ENCODE data around the gene SLC27A1.
"Not testable (repeated sequence)": the region's sequence is repeated elsewhere in the genome, so short reads cannot be mapped to it uniquely, and the experiment has no call there.

The SLC27A1 gene

DNA sequence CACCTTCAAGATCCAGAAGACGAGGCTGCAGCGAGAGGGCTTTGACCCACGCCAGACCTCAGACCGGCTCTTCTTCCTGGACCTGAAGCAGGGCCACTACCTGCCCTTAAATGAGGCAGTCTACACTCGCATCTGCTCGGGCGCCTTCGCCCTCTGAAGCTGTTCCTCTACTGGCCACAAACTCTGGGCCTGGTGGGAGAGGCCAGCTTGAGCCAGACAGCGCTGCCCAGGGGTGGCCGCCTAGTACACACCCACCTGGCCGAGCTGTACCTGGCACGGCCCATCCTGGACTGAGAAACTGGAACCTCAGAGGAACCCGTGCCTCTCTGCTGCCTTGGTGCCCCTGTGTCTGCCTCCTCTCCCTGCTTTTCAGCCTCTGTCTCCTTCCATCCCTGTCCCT is 34.1 kb downstream of the SLC27A1 start:
- Histone ChIP-seq H2AFZ (ENCODE audit: low read depth, low read length) (no peak overlapping the region), H3K9ac (ENCODE audit: low read length) (no peak overlapping the region), H3K27ac (ENCODE audit: low read length, poor library complexity, severe bottlenecking) (no peak overlapping the region), H2BK12ac (ENCODE audit: low read length in 2 of 2) (no peak overlapping the region), H2BK15ac (ENCODE audit: low read depth, poor library complexity, severe bottlenecking) (no peak overlapping the region), H3K4ac (ENCODE audit: low read depth in 1 of 2, low read length in 2 of 2) (peak overlapping the region in 1 of 2 experiments; percentile 47), H3K4me2 (ENCODE audit: low read length, poor library complexity, severe bottlenecking) (no peak overlapping the region), H3K14ac (ENCODE audit: low read length in 2 of 2) (no peak overlapping the region), H2BK120ac (ENCODE audit: low read depth, low read length) (no peak overlapping the region), H3K27me3 (ENCODE audit: control insufficient read depth in 1 of 2, insufficient read depth in 1 of 2, low read length in 2 of 2) (no peaks in the 10 kb centered on the region), H3K9me3 (ENCODE audit: control insufficient read depth, low read length) (no peaks in the 10 kb centered on the region), H3K4me1 (ENCODE audit: control insufficient read depth, insufficient read depth, low read depth, low read length) (peaks cover 11% of the 10 kb centered on the region), H3K79me1 (replicated peaks; ENCODE audit: low read length, poor library complexity, severe bottlenecking) (peaks cover 39% of the 10 kb centered on the region), H3K23ac (ENCODE audit: low read length in 2 of 2) (no peak overlapping the region), H3K36me3 (ENCODE audit: control insufficient read depth in 1 of 2, insufficient read depth in 2 of 2, low read depth in 1 of 2, low read length in 2 of 2) (peaks cover 37 to 44% of the 10 kb centered on the region in 2 experiments), H2AK5ac (ENCODE audit: low read length, severe bottlenecking) (no peak overlapping the region), H3K4me3 (ENCODE audit: insufficient read depth in 1 of 2, low read depth in 1 of 2, low read length in 2 of 2) (no peak overlapping the region), H4K91ac (ENCODE audit: low read length) (peak overlapping the region; percentile 65), H3K18ac (ENCODE audit: low read depth in 1 of 2, low read length in 2 of 2) (no peak overlapping the region), H2BK5ac (ENCODE audit: low read depth, low read length, poor library complexity, severe bottlenecking) (no peak overlapping the region), H4K8ac (ENCODE audit: low read length) (peak overlapping the region; percentile 3)
- DNase-seq = no peak
- WGBS = 93% methylated on average over 13 of the region's 13 CpGs

DNA sequence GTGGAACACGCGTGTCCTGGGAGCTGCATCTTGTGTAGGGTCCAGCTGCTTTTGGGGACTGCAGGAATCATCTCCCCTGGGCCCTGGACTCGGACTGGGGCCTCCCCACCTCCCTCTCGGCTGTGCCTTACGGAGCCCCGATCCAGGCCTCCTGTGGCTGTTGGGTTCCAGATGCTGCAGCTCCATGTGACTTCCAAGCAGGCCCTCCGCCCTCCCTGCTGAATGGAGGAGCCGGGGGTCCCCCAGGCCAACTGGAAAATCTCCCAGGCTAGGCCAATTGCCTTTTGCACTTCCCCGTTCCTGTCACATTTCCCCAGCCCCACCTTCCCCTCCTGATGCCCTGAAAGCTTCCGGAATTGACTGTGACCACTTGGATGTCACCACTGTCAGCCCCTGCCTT is 34.9 kb downstream of the SLC27A1 start:
- peak overlapping the region; percentile 31 for H4K91ac ChIP-seq (ENCODE audit: low read length)
- no peak overlapping the region for H3K4me2 ChIP-seq (ENCODE audit: low read length, poor library complexity, severe bottlenecking)
- 85% methylated on average over 10 of the region's 10 CpGs for WGBS
- H3K18ac ChIP-seq (ENCODE audit: low read depth in 1 of 2, low read length in 2 of 2) = no peak overlapping the region
- H3K36me3 ChIP-seq (ENCODE audit: control insufficient read depth in 1 of 2, insufficient read depth in 2 of 2, low read depth in 1 of 2, low read length in 2 of 2) = peaks cover 32 to 36% of the 10 kb centered on the region in 2 experiments
- no peak overlapping the region for H3K27ac ChIP-seq (ENCODE audit: low read length, poor library complexity, severe bottlenecking)
- H3K4me3 ChIP-seq (ENCODE audit: insufficient read depth in 1 of 2, low read depth in 1 of 2, low read length in 2 of 2) = no peak overlapping the region
- H3K14ac ChIP-seq (ENCODE audit: low read length in 2 of 2) = no peak overlapping the region
- no peak overlapping the region for H3K23ac ChIP-seq (ENCODE audit: low read length in 2 of 2)
- no peak overlapping the region for H2BK5ac ChIP-seq (ENCODE audit: low read depth, low read length, poor library complexity, severe bottlenecking)
- no peak overlapping the region for H2BK12ac ChIP-seq (ENCODE audit: low read length in 2 of 2)
- H2BK15ac ChIP-seq (ENCODE audit: low read depth, poor library complexity, severe bottlenecking) = no peak overlapping the region
- no peak overlapping the region for H4K8ac ChIP-seq (ENCODE audit: low read length)
- H2AK5ac ChIP-seq (ENCODE audit: low read length, severe bottlenecking) = no peak overlapping the region
- H3K79me1 ChIP-seq (replicated peaks; ENCODE audit: low read length, poor library complexity, severe bottlenecking) = peaks cover 37% of the 10 kb centered on the region
- H3K9me3 ChIP-seq (ENCODE audit: control insufficient read depth, low read length) = no peaks in the 10 kb centered on the region
- H3K9ac ChIP-seq (ENCODE audit: low read length) = peak overlapping the region; percentile 19
- H3K27me3 ChIP-seq (ENCODE audit: control insufficient read depth in 1 of 2, insufficient read depth in 1 of 2, low read length in 2 of 2) = no peaks in the 10 kb centered on the region
- no peak overlapping the region for H3K4ac ChIP-seq (ENCODE audit: low read depth in 1 of 2, low read length in 2 of 2)
- DNase-seq = no peak
- H2BK120ac ChIP-seq (ENCODE audit: low read depth, low read length) = no peak overlapping the region
- peaks cover 6% of the 10 kb centered on the region for H3K4me1 ChIP-seq (ENCODE audit: control insufficient read depth, insufficient read depth, low read depth, low read length)
- H2AFZ ChIP-seq (ENCODE audit: low read depth, low read length) = no peak overlapping the region

- Histone ChIP-seq H3K9me3 (ENCODE audit: control insufficient read depth, low read length) (no peaks in the 10 kb centered on the region), H3K18ac (ENCODE audit: low read depth in 1 of 2, low read length in 2 of 2) (no peak overlapping the region), H3K4ac (ENCODE audit: low read depth in 1 of 2, low read length in 2 of 2) (peak overlapping the region in 1 of 2 experiments; percentile 66), H2AK5ac (ENCODE audit: low read length, severe bottlenecking) (no peak overlapping the region), H2BK5ac (ENCODE audit: low read depth, low read length, poor library complexity, severe bottlenecking) (no peak overlapping the region), H2BK12ac (ENCODE audit: low read length in 2 of 2) (no peak overlapping the region), H3K23ac (ENCODE audit: low read length in 2 of 2) (peak overlapping the region in 1 of 2 experiments; percentile 19), H3K36me3 (ENCODE audit: control insufficient read depth in 1 of 2, insufficient read depth in 2 of 2, low read depth in 1 of 2, low read length in 2 of 2) (peaks cover 20 to 25% of the 10 kb centered on the region in 2 experiments), H3K4me3 (ENCODE audit: insufficient read depth in 1 of 2, low read depth in 1 of 2, low read length in 2 of 2) (no peak overlapping the region), H3K27ac (ENCODE audit: low read length, poor library complexity, severe bottlenecking) (no peak overlapping the region), H3K14ac (ENCODE audit: low read length in 2 of 2) (no peak overlapping the region), H3K4me1 (ENCODE audit: control insufficient read depth, insufficient read depth, low read depth, low read length) (peaks cover 8% of the 10 kb centered on the region), H3K4me2 (ENCODE audit: low read length, poor library complexity, severe bottlenecking) (no peak overlapping the region), H2BK15ac (ENCODE audit: low read depth, poor library complexity, severe bottlenecking) (no peak overlapping the region), H2BK120ac (ENCODE audit: low read depth, low read length) (no peak overlapping the region), H2AFZ (ENCODE audit: low read depth, low read length) (no peak overlapping the region), H4K8ac (ENCODE audit: low read length) (peak overlapping the region; percentile 9), H3K9ac (ENCODE audit: low read length) (no peak overlapping the region), H3K27me3 (ENCODE audit: control insufficient read depth in 1 of 2, insufficient read depth in 1 of 2, low read length in 2 of 2) (no peaks in the 10 kb centered on the region), H4K91ac (ENCODE audit: low read length) (peak overlapping the region; percentile 34), H3K79me1 (replicated peaks; ENCODE audit: low read length, poor library complexity, severe bottlenecking) (peaks cover 29% of the 10 kb centered on the region)
- no peak for DNase-seq
- WGBS = 88% methylated on average over 9 of the region's 9 CpGs
Observed at GRCh38 chr19:17506745-17507144, 36.4 kb downstream of the SLC27A1 start.

DNA sequence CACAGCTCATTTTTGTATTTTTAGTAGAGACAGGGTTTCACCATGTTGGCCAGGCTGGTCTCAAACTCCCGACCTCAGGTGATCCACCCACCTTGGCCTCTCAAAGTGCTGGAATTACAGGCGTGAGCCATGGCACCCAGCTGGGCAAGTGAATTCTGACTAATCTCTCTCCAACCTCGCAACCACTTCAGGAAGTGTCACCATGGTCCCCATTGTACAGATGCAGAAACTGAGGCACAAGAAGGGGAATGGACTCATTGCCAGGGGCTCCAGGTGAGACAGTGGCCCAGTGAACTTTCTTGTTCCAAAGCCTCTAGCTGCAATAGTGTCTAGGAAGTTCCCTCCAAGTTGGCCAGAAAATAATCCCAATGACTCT is 38.2 kb downstream of the SLC27A1 start:
- H3K4me2 ChIP-seq (ENCODE audit: low read length, poor library complexity, severe bottlenecking); H3K14ac ChIP-seq (ENCODE audit: low read length in 2 of 2); H2BK5ac ChIP-seq (ENCODE audit: low read depth, low read length, poor library complexity, severe bottlenecking); H3K27me3 ChIP-seq (ENCODE audit: control insufficient read depth in 1 of 2, insufficient read depth in 1 of 2, low read length in 2 of 2); DNase-seq; H2AFZ ChIP-seq (ENCODE audit: low read depth, low read length); H4K8ac ChIP-seq (ENCODE audit: low read length); H2AK5ac ChIP-seq (ENCODE audit: low read length, severe bottlenecking); H3K4ac ChIP-seq (ENCODE audit: low read depth in 1 of 2, low read length in 2 of 2); H2BK12ac ChIP-seq (ENCODE audit: low read length in 2 of 2); H3K27ac ChIP-seq (ENCODE audit: low read length, poor library complexity, severe bottlenecking); H3K9me3 ChIP-seq (ENCODE audit: control insufficient read depth, low read length); H3K18ac ChIP-seq (ENCODE audit: low read depth in 1 of 2, low read length in 2 of 2); H2BK15ac ChIP-seq (ENCODE audit: low read depth, poor library complexity, severe bottlenecking); H3K23ac ChIP-seq (ENCODE audit: low read length in 2 of 2); H2BK120ac ChIP-seq (ENCODE audit: low read depth, low read length): not testable (repeated sequence)
- 91% methylated on average over 3 of the region's 3 CpGs for WGBS
- Histone ChIP-seq H3K36me3 (ENCODE audit: control insufficient read depth in 1 of 2, insufficient read depth in 2 of 2, low read depth in 1 of 2, low read length in 2 of 2) (peaks cover 12 to 25% of the 10 kb centered on the region in 2 experiments), H3K4me1 (ENCODE audit: control insufficient read depth, insufficient read depth, low read depth, low read length) (peaks cover 19% of the 10 kb centered on the region), H3K4me3 (ENCODE audit: insufficient read depth in 1 of 2, low read depth in 1 of 2, low read length in 2 of 2) (peak overlapping the region in 1 of 2 experiments; percentile 37), H4K91ac (ENCODE audit: low read length) (peak overlapping the region; percentile 22), H3K9ac (ENCODE audit: low read length) (peak overlapping the region; percentile 87), H3K79me1 (replicated peaks; ENCODE audit: low read length, poor library complexity, severe bottlenecking) (peaks cover 30% of the 10 kb centered on the region)
